ENCODE data around the gene DNAH1.

DNAH1 gene

GRCh38 chr3:52434491-52435115 is 118.5 kb downstream of the DNAH1 start:
- H3K4me3 ChIP-seq (replicated peaks; ENCODE audit: low read depth, low read length) = no peak overlapping the region
- TF ChIP-seq, protein P1, sequence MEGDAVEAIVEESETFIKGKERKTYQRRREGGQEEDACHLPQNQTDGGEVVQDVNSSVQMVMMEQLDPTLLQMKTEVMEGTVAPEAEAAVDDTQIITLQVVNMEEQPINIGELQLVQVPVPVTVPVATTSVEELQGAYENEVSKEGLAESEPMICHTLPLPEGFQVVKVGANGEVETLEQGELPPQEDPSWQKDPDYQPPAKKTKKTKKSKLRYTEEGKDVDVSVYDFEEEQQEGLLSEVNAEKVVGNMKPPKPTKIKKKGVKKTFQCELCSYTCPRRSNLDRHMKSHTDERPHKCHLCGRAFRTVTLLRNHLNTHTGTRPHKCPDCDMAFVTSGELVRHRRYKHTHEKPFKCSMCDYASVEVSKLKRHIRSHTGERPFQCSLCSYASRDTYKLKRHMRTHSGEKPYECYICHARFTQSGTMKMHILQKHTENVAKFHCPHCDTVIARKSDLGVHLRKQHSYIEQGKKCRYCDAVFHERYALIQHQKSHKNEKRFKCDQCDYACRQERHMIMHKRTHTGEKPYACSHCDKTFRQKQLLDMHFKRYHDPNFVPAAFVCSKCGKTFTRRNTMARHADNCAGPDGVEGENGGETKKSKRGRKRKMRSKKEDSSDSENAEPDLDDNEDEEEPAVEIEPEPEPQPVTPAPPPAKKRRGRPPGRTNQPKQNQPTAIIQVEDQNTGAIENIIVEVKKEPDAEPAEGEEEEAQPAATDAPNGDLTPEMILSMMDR (IDR thresholded peaks at IDR 0.05; ENCODE audit: low read depth, low read length, missing control alignments) = no peak
- DNase-seq (ENCODE audit: extremely low read depth, low read depth) = no peak

- no peak for DNase-seq (ENCODE audit: extremely low read depth, low read depth)
- TF ChIP-seq, protein P1 (IDR thresholded peaks at IDR 0.05; ENCODE audit: low read depth, low read length, missing control alignments) = no peak
- no peak overlapping the region for H3K4me3 ChIP-seq (replicated peaks; ENCODE audit: low read depth, low read length)
Observed at GRCh38 chr3:52435246-52436101, 119.4 kb downstream of the DNAH1 start.

- no peak for DNase-seq (ENCODE audit: extremely low read depth, low read depth)
- TF ChIP-seq, protein P1 (IDR thresholded peaks at IDR 0.05; ENCODE audit: low read depth, low read length, missing control alignments) = no peak
Observed at GRCh38 chr3:52436500-52437149, 120.5 kb downstream of the DNAH1 start.

DNA sequence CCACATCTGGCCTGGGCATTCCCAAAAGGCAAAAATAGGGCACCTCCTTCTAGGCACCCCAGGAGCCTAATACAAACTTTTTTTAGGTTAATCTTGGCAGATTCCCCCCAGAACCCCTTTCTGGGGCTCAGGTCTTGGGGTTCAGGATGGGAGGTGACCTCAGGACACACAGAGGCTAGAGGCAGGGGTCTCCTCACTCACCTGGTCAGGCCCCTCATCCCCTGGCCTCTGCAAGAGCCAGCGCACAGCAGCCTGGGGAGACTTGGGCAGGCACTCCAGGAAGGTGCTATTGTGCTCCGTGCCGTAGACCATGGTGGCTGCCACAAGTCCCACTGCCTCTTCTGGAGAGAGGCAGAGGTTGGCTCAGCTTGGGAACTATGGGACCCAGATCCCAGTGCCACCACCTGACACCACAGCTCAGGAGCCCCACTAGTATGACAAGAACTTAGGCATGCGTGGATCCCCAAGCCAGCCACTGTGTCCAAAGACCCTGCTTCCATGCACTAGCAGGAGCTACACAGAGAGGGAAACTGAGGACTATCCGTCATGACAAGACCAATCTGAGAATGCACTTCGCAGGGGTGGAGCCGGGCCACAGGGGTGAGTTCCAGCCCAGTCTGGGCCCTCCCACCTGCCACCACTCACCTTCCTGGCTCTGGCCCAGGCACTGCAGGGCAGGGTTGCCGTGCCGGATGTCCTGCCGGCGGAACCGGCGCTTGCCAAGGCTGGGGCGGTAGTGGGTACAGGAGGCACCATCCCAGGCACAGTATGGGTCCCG is 121.4 kb downstream of the DNAH1 start:
- no peak for DNase-seq (ENCODE audit: extremely low read depth, low read depth)

More at GRCh38 chr3:52436500-52437149, 120.5 kb downstream of the DNAH1 start:
- no peak overlapping the region for H3K4me3 ChIP-seq (replicated peaks; ENCODE audit: low read depth, low read length)

GRCh38 chr3:52438104-52438376 is 121.9 kb downstream of the DNAH1 start:
- TF ChIP-seq, protein P1 (IDR thresholded peaks at IDR 0.05; ENCODE audit: low read depth, low read length, missing control alignments) = no peak
- no peak for DNase-seq (ENCODE audit: extremely low read depth, low read depth)
- no peak overlapping the region for H3K4me3 ChIP-seq (replicated peaks; ENCODE audit: low read depth, low read length)

More for the DNA sequence above, 121.4 kb downstream of the DNAH1 start:
- TF ChIP-seq, protein P1 (IDR thresholded peaks at IDR 0.05; ENCODE audit: low read depth, low read length, missing control alignments) = no peak
- no peak overlapping the region for H3K4me3 ChIP-seq (replicated peaks; ENCODE audit: low read depth, low read length)

- no peak for DNase-seq (ENCODE audit: extremely low read depth, low read depth)
- TF ChIP-seq, protein P1 (IDR thresholded peaks at IDR 0.05; ENCODE audit: low read depth, low read length, missing control alignments) = no peak
- H3K4me3 ChIP-seq (replicated peaks; ENCODE audit: low read depth, low read length) = no peak overlapping the region
Observed at GRCh38 chr3:52438579-52439425, 122.7 kb downstream of the DNAH1 start.
